ENCODE results near the gene MTX2.

- TF ChIP-seq POLR2A (IDR thresholded peaks at IDR 0.05): no peak
- no peak for TF ChIP-seq CTCF (IDR thresholded peaks at IDR 0.05)
- TF ChIP-seq POLR2AphosphoS5 (IDR thresholded peaks at IDR 0.05): no peak
Observed at GRCh38 chr2:176239031-176239430, 30.2 kb upstream of the MTX2 start.
